ENCODE results near the gene GRIN2C.
"Not testable (repeated sequence)": the region's sequence is repeated elsewhere in the genome, so short reads cannot be mapped to it uniquely, and the experiment has no call there.

Gene GRIN2C

GRCh38 chr17:74859459-74860228 is at the start of gene GRIN2C:
Gene GRIN2C (minus strand): TSS chr17:74859885. CDS start chr17:74855092, 4,793 bp downstream.
- peak; percentile 17 for DNase-seq (ENCODE audit: low read depth)

- DNase-seq (ENCODE audit: low read depth): not testable (repeated sequence)
These were observed 49.4 kb upstream of the GRIN2C start for GRCh38 chr17:74909097-74909496.

- no peak for DNase-seq (ENCODE audit: low read depth)
These were observed 47.3 kb upstream of the GRIN2C start for GRCh38 chr17:74907012-74907411.

- DNase-seq (ENCODE audit: low read depth): not testable (repeated sequence)
These were observed 46.6 kb upstream of the GRIN2C start for GRCh38 chr17:74906214-74906793.

GRCh38 chr17:74904687-74905409 is 45.2 kb upstream of the GRIN2C start:
- DNase-seq (ENCODE audit: low read depth): no peak

GRCh38 chr17:74903671-74904070 is 44.0 kb upstream of the GRIN2C start:
- DNase-seq (ENCODE audit: low read depth): no peak

- no peak for DNase-seq (ENCODE audit: low read depth)
These were observed 43.3 kb upstream of the GRIN2C start for GRCh38 chr17:74903034-74903433.

GRCh38 chr17:74901353-74902135 is 41.9 kb upstream of the GRIN2C start:
- DNase-seq (ENCODE audit: low read depth): no peak

- no peak for DNase-seq (ENCODE audit: low read depth)
These were observed 40.5 kb upstream of the GRIN2C start for GRCh38 chr17:74900208-74900607.

- DNase-seq (ENCODE audit: low read depth): no peak
These were observed 38.8 kb upstream of the GRIN2C start for GRCh38 chr17:74898376-74898946.

- no peak for DNase-seq (ENCODE audit: low read depth)
These were observed 34.4 kb upstream of the GRIN2C start for GRCh38 chr17:74893936-74894671.

- DNase-seq (ENCODE audit: low read depth): no peak
These were observed 33.6 kb upstream of the GRIN2C start, which contains the start of gene FADS6 for GRCh38 chr17:74892974-74893911. Gene FADS6 (minus strand): TSS chr17:74893633. CDS start chr17:74893595, 38 bp downstream.

GRCh38 chr17:74892013-74892841 is 32.5 kb upstream of the GRIN2C start:
- no peak for DNase-seq (ENCODE audit: low read depth)

GRCh38 chr17:74890554-74890953 is 30.9 kb upstream of the GRIN2C start:
- DNase-seq (ENCODE audit: low read depth): no peak

- DNase-seq (ENCODE audit: low read depth): no peak
These were observed 28.8 kb upstream of the GRIN2C start for GRCh38 chr17:74888469-74888868.

- no peak for DNase-seq (ENCODE audit: low read depth)
These were observed 23.6 kb upstream of the GRIN2C start for GRCh38 chr17:74883241-74883745.

GRCh38 chr17:74882517-74883240 is 23.0 kb upstream of the GRIN2C start:
- DNase-seq (ENCODE audit: low read depth): no peak

GRCh38 chr17:74881073-74881472 is 21.4 kb upstream of the GRIN2C start:
- DNase-seq (ENCODE audit: low read depth): no peak

Measured in activated T-helper 1 cell treated with Interleukin-2 at 50 U/mL for 16 hours (primary cell).